SH-SY5Y (cell line): ENCODE results near the gene TVP23A.

ENCODE experiments used
- GATA2 ChIP-seq: IDR thresholded peaks from 2 replicates; pipeline ENCODE4 v1.6.1; 2011; ENCODE audit warnings: mild to moderate bottlenecking, low read depth, low read length
- GATA3 ChIP-seq: IDR thresholded peaks from 2 replicates; pipeline ENCODE4 v1.6.1; 2011; ENCODE audit warnings: low read depth, mild to moderate bottlenecking, low read length, moderate library complexity

DNA sequence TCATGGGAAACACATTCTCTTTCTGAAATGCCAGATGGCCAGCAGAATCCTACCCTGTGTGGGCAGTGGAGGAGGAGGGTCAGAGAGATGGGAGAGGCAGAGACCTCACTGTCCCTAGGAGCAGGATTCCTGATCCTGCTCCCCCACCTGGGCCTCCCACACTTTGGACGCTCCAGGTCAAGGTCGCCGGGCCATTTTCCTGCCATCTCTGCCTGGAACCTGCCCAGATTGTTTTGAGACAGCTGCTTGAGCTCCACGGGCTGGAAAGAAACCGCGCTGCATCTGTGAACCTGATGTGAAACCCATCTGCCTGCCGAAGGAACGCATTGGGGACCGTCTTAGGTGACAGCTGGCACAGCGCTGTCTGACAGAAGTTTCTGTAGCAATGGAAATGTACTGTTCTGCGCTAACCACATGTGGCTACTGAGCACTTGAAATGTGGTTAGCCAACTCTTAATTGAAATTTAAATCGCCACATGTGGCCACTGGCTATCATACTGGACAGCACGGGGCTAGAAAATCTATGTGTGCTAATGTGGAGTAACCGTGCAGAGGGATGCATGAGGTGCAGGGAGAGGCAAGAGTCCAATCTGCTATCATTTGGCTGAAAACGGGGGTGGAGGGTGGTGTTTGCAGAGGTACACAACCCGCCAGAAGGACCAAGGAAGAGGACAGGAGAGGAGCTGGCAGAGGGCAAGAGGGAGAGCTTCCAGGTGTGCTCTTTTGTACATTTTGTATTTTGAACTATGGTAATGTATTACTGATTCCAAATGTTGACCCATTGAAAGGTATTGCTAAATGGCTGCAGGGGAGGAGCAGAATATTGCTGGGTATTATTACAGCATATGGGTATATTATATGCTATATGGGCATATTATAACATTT is 90.3 kb downstream of the TVP23A start:
- TF ChIP-seq GATA3 = no peak
- no peak for TF ChIP-seq GATA2
